H1 (cell line): ENCODE measurements around the gene THADA. TPM values are rescaled to one million over a fixed set of nuclear protein-coding genes. Genes with fewer than 3 reads are reported as not detected.
A peak's percentile ranks its signal among the peaks of the same experiment; 100 is the strongest.

Source experiments
- CTCF ChIA-PET: fragments of 300-600 bp; sonication (Branson Sonifier 250); formaldehyde crosslinking; loops from one replicate; lab custom pipeline; 2021; ENCODE audit not compliant: partially characterized antibody; lab: Charles Lee
- POLR2A ChIA-PET: fragments of 300-600 bp; sonication (Branson Sonifier 250); formaldehyde crosslinking; loops from one replicate; lab custom pipeline; 2021; ENCODE audit warnings: inconsistent platforms; ENCODE audit not compliant: partially characterized antibody; lab: Charles Lee
- DNase-seq, 2 experiments: peaks; one replicate each; pipeline versions ENCODE4 v3.0.0 to v3.0.0-alpha.2; 2010 to 2022; ENCODE audit warnings: low spot score in 2 of 2, low read depth in 1 of 2, mixed read lengths in 1 of 2
- FAIRE-seq: peaks from 2 replicates; lab custom pipeline; 2011; peaks lifted over from hg19 to GRCh38; lab: Jason Lieb, UNC
- H2AFZ ChIP-seq: 2 replicates; pipeline ENCODE4 v1.8.1; 2012; ENCODE audit warnings: low read length, inconsistent platforms
- H2AK5ac ChIP-seq: 2 replicates; pipeline ENCODE4 v1.6.1; 2013; ENCODE audit warnings: low read depth, low read length
- H2BK120ac ChIP-seq: replicated peaks from 2 replicates; pipeline ENCODE3; 2013; ENCODE audit warnings: low read depth, low read length, inconsistent platforms
- H2BK12ac ChIP-seq: 2 replicates; pipeline ENCODE4 v1.6.1; 2013; ENCODE audit warnings: low read depth, low read length
- H2BK15ac ChIP-seq: 2 replicates; pipeline ENCODE4 v1.6.1; 2013; ENCODE audit warnings: low read length
- H2BK20ac ChIP-seq: 2 replicates; pipeline ENCODE4 v1.6.1; 2013; ENCODE audit warnings: low read length
- H2BK5ac ChIP-seq: 2 replicates; pipeline ENCODE4 v1.6.1; 2013; ENCODE audit warnings: low read depth, low read length
- H3K14ac ChIP-seq: 2 replicates; pipeline ENCODE4 v1.6.1; 2013; ENCODE audit warnings: inconsistent platforms; ENCODE audit not compliant: insufficient read length
- H3K18ac ChIP-seq: 2 replicates; pipeline ENCODE4 v1.6.1; 2013; ENCODE audit warnings: low read length; ENCODE audit errors: extremely low read depth
- H3K23ac ChIP-seq: 2 replicates; pipeline ENCODE4 v1.6.1; 2013; ENCODE audit warnings: inconsistent platforms; ENCODE audit not compliant: insufficient read length
- H3K23me2 ChIP-seq: 2 replicates; pipeline ENCODE4 v1.6.1; 2013; ENCODE audit warnings: low read depth, low read length
- H3K27ac ChIP-seq: 2 replicates; pipeline ENCODE4 v1.6.1; 2011; ENCODE audit warnings: low read depth, low read length, inconsistent platforms
- H3K27me3 ChIP-seq, 4 experiments: replicated peaks in 1 of 4; 1 replicate in 1 of 4; 2 replicates in 3 of 4; pipeline versions ENCODE4 v1.6.1 to v1.8.1; 2011 to 2013; ENCODE audit warnings: low read length in 3 of 4, mild to moderate bottlenecking in 3 of 4, inconsistent platforms in 2 of 4, mixed read lengths in 2 of 4, moderate library complexity in 1 of 4; ENCODE audit not compliant: control insufficient read depth in 3 of 4, insufficient read depth in 3 of 4; ENCODE audit errors: extremely low read depth in 1 of 4
- H3K36me3 ChIP-seq, 4 experiments: 2 replicates each; pipeline versions ENCODE4 v1.6.1 to v1.8.1; 2011 to 2013; ENCODE audit warnings: mild to moderate bottlenecking in 4 of 4, low read length in 3 of 4, moderate library complexity in 2 of 4, control low read depth in 1 of 4, inconsistent platforms in 1 of 4; ENCODE audit not compliant: insufficient read depth in 4 of 4, control insufficient read depth in 2 of 4
- H3K4ac ChIP-seq: replicated peaks from 2 replicates; pipeline ENCODE3; 2013; ENCODE audit warnings: low read length, low read depth, mixed read lengths, inconsistent platforms; ENCODE audit not compliant: insufficient read length
- H3K4me1 ChIP-seq, 4 experiments: replicated peaks in 1 of 4; 1 replicate in 1 of 4; 2 replicates in 3 of 4; pipeline versions ENCODE4 v1.6.1 to v1.8.1; 2011 to 2013; ENCODE audit warnings: low read length in 3 of 4, inconsistent platforms in 2 of 4, mixed read lengths in 1 of 4; ENCODE audit not compliant: insufficient read depth in 4 of 4, control insufficient read depth in 3 of 4
- H3K4me2 ChIP-seq, 2 experiments: 2 replicates each; pipeline versions ENCODE4 v1.6.1 to v1.8.1; 2011 to 2013; ENCODE audit warnings: low read depth in 2 of 2, low read length in 2 of 2, control low read depth in 1 of 2, inconsistent platforms in 1 of 2, mild to moderate bottlenecking in 1 of 2; ENCODE audit not compliant: insufficient read depth in 1 of 2
- H3K4me3 ChIP-seq, 4 experiments: fragments of 200-600, 300-600 bp in 1 of 4; sonication (generic), shearing (Covaris generic), sonication (Bioruptor Twin) in 1 of 4; 2 replicates each; pipeline versions ENCODE4 v1.5.1 to v1.8.1; 2011 to 2016; ENCODE audit warnings: low read length in 4 of 4, low read depth in 3 of 4, control low read depth in 2 of 4, inconsistent platforms in 2 of 4, mild to moderate bottlenecking in 2 of 4, mixed read lengths in 1 of 4, moderate library complexity in 1 of 4; ENCODE audit not compliant: insufficient read depth in 2 of 4; ENCODE audit errors: extremely low read depth in 1 of 4
- H3K56ac ChIP-seq: replicated peaks from 2 replicates; pipeline ENCODE3; 2013; ENCODE audit warnings: low read depth, mild to moderate bottlenecking, mixed read lengths, low read length, inconsistent platforms; ENCODE audit not compliant: insufficient read length
- H3K79me1 ChIP-seq: 2 replicates; pipeline ENCODE4 v1.6.1; 2013; ENCODE audit warnings: low read depth, low read length, control low read depth
- H3K79me2 ChIP-seq, 2 experiments: 2 replicates each; pipeline versions ENCODE4 v1.6.1 to v1.8.1; 2012 to 2013; ENCODE audit warnings: low read length in 2 of 2, mild to moderate bottlenecking in 2 of 2, inconsistent platforms in 1 of 2; ENCODE audit not compliant: insufficient read depth in 2 of 2, control insufficient read depth in 1 of 2
- H3K9ac ChIP-seq, 4 experiments: replicated peaks in 1 of 4; 1 replicate in 1 of 4; 2 replicates in 3 of 4; pipeline versions ENCODE4 v1.6.1 to v1.8.1; 2011 to 2013; ENCODE audit warnings: low read depth in 3 of 4, low read length in 3 of 4, control low read depth in 2 of 4, mild to moderate bottlenecking in 2 of 4, moderate library complexity in 2 of 4, inconsistent platforms in 1 of 4; ENCODE audit errors: extremely low read depth in 1 of 4
- H3K9me3 ChIP-seq, 2 experiments: 2 replicates each; pipeline versions ENCODE4 v1.6.1 to v1.8.1; 2012 to 2013; ENCODE audit warnings: mild to moderate bottlenecking in 2 of 2, moderate library complexity in 2 of 2, control low read depth in 1 of 2, inconsistent platforms in 1 of 2, low read depth in 1 of 2, low read length in 1 of 2, mixed read lengths in 1 of 2; ENCODE audit not compliant: insufficient read depth in 2 of 2
- H4K20me1 ChIP-seq, 2 experiments: replicated peaks in 1 of 2; 2 replicates each; pipeline versions ENCODE3 to v1.8.1; 2011 to 2013; ENCODE audit warnings: inconsistent platforms in 2 of 2, low read length in 2 of 2, mild to moderate bottlenecking in 1 of 2; ENCODE audit not compliant: insufficient read depth in 2 of 2, control insufficient read depth in 1 of 2
- H4K5ac ChIP-seq: 2 replicates; pipeline ENCODE4 v1.6.1; 2013; ENCODE audit warnings: low read length, low read depth, mixed read lengths, inconsistent platforms; ENCODE audit not compliant: insufficient read length
- H4K8ac ChIP-seq: 2 replicates; pipeline ENCODE4 v1.8.0; 2013; ENCODE audit warnings: mild to moderate bottlenecking, moderate library complexity, low read length, inconsistent platforms; ENCODE audit not compliant: insufficient read depth; ENCODE audit errors: extremely low read depth
- H4K91ac ChIP-seq: replicated peaks from 2 replicates; pipeline ENCODE3; 2013; ENCODE audit warnings: low read length, mixed read lengths, inconsistent platforms; ENCODE audit not compliant: insufficient read length
- ATF3 ChIP-seq: IDR thresholded peaks from 2 replicates; pipeline ENCODE4 v1.6.1; 2011; ENCODE audit warnings: low read depth, mild to moderate bottlenecking, low read length; ENCODE audit not compliant: insufficient read depth
- CBX8 ChIP-seq: fragments of 300-800, 300-1000 bp; sonication (generic); IDR thresholded peaks from 2 replicates; pipeline ENCODE4 v1.7.1; 2016; ENCODE audit warnings: low read depth, low read length, borderline replicate concordance
- E2F6 ChIP-seq: IDR thresholded peaks from 2 replicates; pipeline ENCODE4 v1.6.1; 2012; ENCODE audit warnings: inconsistent platforms
- FOSL1 ChIP-seq: IDR thresholded peaks from 2 replicates; pipeline ENCODE4 v1.6.1; 2011; ENCODE audit warnings: mild to moderate bottlenecking, low read depth, low read length, moderate library complexity; ENCODE audit not compliant: insufficient read depth
- PHF8 ChIP-seq: fragments of 200-600 bp; sonication (generic); conservative IDR thresholded peaks from 2 replicates; pipeline ENCODE4 v1.7.1; 2012; ENCODE audit warnings: low read depth, mild to moderate bottlenecking, inconsistent platforms, low read length, moderate library complexity
- ZNF274 ChIP-seq: IDR thresholded peaks from 2 replicates; pipeline ENCODE4 v1.7.0; 2012; ENCODE audit warnings: low read length, borderline replicate concordance; ENCODE audit errors: extremely low read depth
- WGBS, 2 experiments: shearing (Covaris generic) in 1 of 2; methylation state at CpG; one replicate each; pipeline versions ENCODE4 v1.1.6 to v1.1.7; 2013 to 2015; ENCODE audit warnings: low lambda C conversion rate in 2 of 2, mixed read lengths in 2 of 2, inconsistent platforms in 1 of 2, low coverage in 1 of 2, missing lambda C conversion rate in 1 of 2; ENCODE audit not compliant: insufficient replicate concordance in 2 of 2, insufficient coverage in 1 of 2, insufficient read length in 1 of 2; ENCODE audit errors: extremely low coverage in 1 of 2, missing lambda C conversion rate in 1 of 2; 5-methylcytosine and 5-hydroxymethylcytosine counted together
- polyA plus RNA-seq, 7 experiments: library from polyadenylated mRNA; depleted of rRNA in 3 of 7; stranded (reverse) in 5 of 7; unstranded in 2 of 7; fragments of >200 nt in 5 of 7; fragments of 200-250 nt in 2 of 7; gene quantifications; 1 replicate in 5 of 7; 2 replicates in 1 of 7; 4 replicates in 1 of 7; pipeline versions ENCODE4 v1.2.1 to v1.2.3, GENCODE V29; 2011 to 2013; ENCODE audit warnings: missing spikeins in 2 of 7, mixed read lengths in 2 of 7
- total RNA-seq: library from RNA; stranded (reverse); fragmentation: NEBNext Ultra II Directional; extraction: Animal tissue kit (Norgen Biotek cat#: 25700); gene quantifications from 2 replicates; pipeline ENCODE4 v1.2.1, GENCODE V29; 2021

Gene THADA
- total and polyA plus RNA-seq, 2 of the 8 experiments (the other 6 are each of a cell fraction or from before 2014, with no cell fraction given): 22.4 to 26.8 TPM

GRCh38 chr2:43251171-43251731, 344.6 kb downstream of the THADA start:
- H2BK15ac ChIP-seq: no peak overlapping the region
- no peak overlapping the region for H2BK20ac ChIP-seq
- H2BK5ac ChIP-seq: peak overlapping the region; percentile 49; the same call in 1 of the 2 replicates
- ChIA-PET CTCF (interaction anchor here (0.8 to 2.1 kb wide), 7 partner anchors 10 to 227 kb away, joined by 3 to 10 read pairs (median 4); no protein-coding TSS in a partner anchor), POLR2A (no interaction called here)
- H2AK5ac ChIP-seq: no peak overlapping the region
- H3K27me3 ChIP-seq: no peaks in the 10 kb centered on the region
- peak overlapping the region; percentile 65 for H3K18ac ChIP-seq
- no peak overlapping the region for H2BK12ac ChIP-seq
- H2AFZ ChIP-seq: no peak overlapping the region
- no peak overlapping the region; a peak in 2 of 7 replicates for H3K9ac ChIP-seq
- H3K23ac ChIP-seq: no peak overlapping the region
- H3K9me3 ChIP-seq: no peaks in the 10 kb centered on the region
- TF ChIP-seq ATF3: no peak
- TF ChIP-seq CBX8: no peak
- TF ChIP-seq E2F6: no peak
- TF ChIP-seq PHF8: no peak
- no peak for TF ChIP-seq ZNF274
- no peak for TF ChIP-seq FOSL1
- no peak overlapping the region for H4K5ac ChIP-seq
- H3K23me2 ChIP-seq: no peaks in the 10 kb centered on the region; the same call in 1 of the 2 replicates
- H4K8ac ChIP-seq: no peak overlapping the region
- no peak overlapping the region for H2BK120ac ChIP-seq
- peaks cover 0 to 8% (median 0%) of the 10 kb centered on the region in 4 experiments; a peak in 3 of 7 replicates for H3K4me1 ChIP-seq
- no peak overlapping the region for H3K14ac ChIP-seq
- FAIRE-seq (no peak), DNase-seq (no peak)
- no peak overlapping the region for H4K91ac ChIP-seq
- H3K4ac ChIP-seq: no peak overlapping the region
- no peak overlapping the region for H3K4me2 ChIP-seq
- no peaks in the 10 kb centered on the region for H4K20me1 ChIP-seq
- no peaks in the 10 kb centered on the region for H3K79me1 ChIP-seq
- 79% methylated on average over 5 of the region's 5 CpGs; no CpG with 5 or more reads in 1 of the 2 experiments for WGBS, 2 experiments
- H3K79me2 ChIP-seq: no peaks in the 10 kb centered on the region
- no peak overlapping the region for H3K27ac ChIP-seq
- H3K4me3 ChIP-seq: no peak overlapping the region
- H3K36me3 ChIP-seq: no peaks in the 10 kb centered on the region
- no peak overlapping the region for H3K56ac ChIP-seq
